ENCODE data around the gene AREL1. TPM values are rescaled to one million over a fixed set of nuclear protein-coding genes. Genes with fewer than 3 reads are reported as not detected.

The AREL1 gene
- total and polyA plus RNA-seq, 10 of the 15 experiments (the other 5 are each of a cell fraction or from before 2014, with no cell fraction given): 6.2 to 40.4 (median 23.7) TPM

GRCh38 chr14:74612350-74613021 is 100.4 kb downstream of the AREL1 start (continued):
- no peak for TF ChIP-seq MTA2 (IDR thresholded peaks at IDR 0.05; ENCODE audit: low read depth)
- no peak for TF ChIP-seq KAT2A (conservative IDR thresholded peaks at IDR 0.05; ENCODE audit: control insufficient read depth, low read depth, low read length)
- no peak for TF ChIP-seq SREBF2 (IDR thresholded peaks at IDR 0.05; ENCODE audit: low read length)
- TF ChIP-seq SIX5 (IDR thresholded peaks at IDR 0.05; ENCODE audit: low read depth, low read length, severe bottlenecking): no peak
- TF ChIP-seq TAF1 (IDR thresholded peaks at IDR 0.05; ENCODE audit: borderline replicate concordance, low read depth, low read length): no peak
- no peak for TF ChIP-seq CREB1 (IDR thresholded peaks at IDR 0.05; ENCODE audit: low read depth)
- no peak for TF ChIP-seq HDAC6 (IDR thresholded peaks at IDR 0.05; ENCODE audit: unreplicated experiment)
- 0 out of 2 replicates have a peak, but pooled peaks have one; percentile 40 for TF ChIP-seq ZSCAN29 (IDR thresholded peaks at IDR 0.05)
- no peak for TF ChIP-seq ZZZ3 (IDR thresholded peaks at IDR 0.05; ENCODE audit: control insufficient read depth, insufficient read length, low read depth)
- peak; percentile 68; the same call in 1 of the 2 replicates for TF ChIP-seq LARP7 (IDR thresholded peaks at IDR 0.05)
- no peak for TF ChIP-seq MEF2A (IDR thresholded peaks at IDR 0.05; ENCODE audit: insufficient read depth, low read depth, low read length)
- no peak for TF ChIP-seq NRF1 (conservative IDR thresholded peaks at IDR 0.05; ENCODE audit: low read depth, low read length)
- no peak for TF ChIP-seq NFYA (IDR thresholded peaks at IDR 0.05; ENCODE audit: borderline replicate concordance, low read depth, low read length)
- TF ChIP-seq CHD1 (IDR thresholded peaks at IDR 0.05; ENCODE audit: low read depth, low read length): no peak
- no peak for TF ChIP-seq RAD51 (IDR thresholded peaks at IDR 0.05)
- no peak for TF ChIP-seq FOXM1 (IDR thresholded peaks at IDR 0.05; ENCODE audit: low read depth, low read length)
- TF ChIP-seq, protein P1, sequence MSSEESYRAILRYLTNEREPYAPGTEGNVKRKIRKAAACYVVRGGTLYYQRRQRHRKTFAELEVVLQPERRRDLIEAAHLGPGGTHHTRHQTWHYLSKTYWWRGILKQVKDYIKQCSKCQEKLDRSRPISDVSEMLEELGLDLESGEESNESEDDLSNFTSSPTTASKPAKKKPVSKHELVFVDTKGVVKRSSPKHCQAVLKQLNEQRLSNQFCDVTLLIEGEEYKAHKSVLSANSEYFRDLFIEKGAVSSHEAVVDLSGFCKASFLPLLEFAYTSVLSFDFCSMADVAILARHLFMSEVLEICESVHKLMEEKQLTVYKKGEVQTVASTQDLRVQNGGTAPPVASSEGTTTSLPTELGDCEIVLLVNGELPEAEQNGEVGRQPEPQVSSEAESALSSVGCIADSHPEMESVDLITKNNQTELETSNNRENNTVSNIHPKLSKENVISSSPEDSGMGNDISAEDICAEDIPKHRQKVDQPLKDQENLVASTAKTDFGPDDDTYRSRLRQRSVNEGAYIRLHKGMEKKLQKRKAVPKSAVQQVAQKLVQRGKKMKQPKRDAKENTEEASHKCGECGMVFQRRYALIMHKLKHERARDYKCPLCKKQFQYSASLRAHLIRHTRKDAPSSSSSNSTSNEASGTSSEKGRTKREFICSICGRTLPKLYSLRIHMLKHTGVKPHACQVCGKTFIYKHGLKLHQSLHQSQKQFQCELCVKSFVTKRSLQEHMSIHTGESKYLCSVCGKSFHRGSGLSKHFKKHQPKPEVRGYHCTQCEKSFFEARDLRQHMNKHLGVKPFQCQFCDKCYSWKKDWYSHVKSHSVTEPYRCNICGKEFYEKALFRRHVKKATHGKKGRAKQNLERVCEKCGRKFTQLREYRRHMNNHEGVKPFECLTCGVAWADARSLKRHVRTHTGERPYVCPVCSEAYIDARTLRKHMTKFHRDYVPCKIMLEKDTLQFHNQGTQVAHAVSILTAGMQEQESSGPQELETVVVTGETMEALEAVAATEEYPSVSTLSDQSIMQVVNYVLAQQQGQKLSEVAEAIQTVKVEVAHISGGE (CRISPR knock-in tag; IDR thresholded peaks at IDR 0.05): no peak
- no peak for TF ChIP-seq MEF2B (IDR thresholded peaks at IDR 0.05; ENCODE audit: partially characterized antibody, poor library complexity, severe bottlenecking)
- no peak for TF ChIP-seq STAT1 (conservative IDR thresholded peaks at IDR 0.05)
- TF ChIP-seq, protein P2, sequence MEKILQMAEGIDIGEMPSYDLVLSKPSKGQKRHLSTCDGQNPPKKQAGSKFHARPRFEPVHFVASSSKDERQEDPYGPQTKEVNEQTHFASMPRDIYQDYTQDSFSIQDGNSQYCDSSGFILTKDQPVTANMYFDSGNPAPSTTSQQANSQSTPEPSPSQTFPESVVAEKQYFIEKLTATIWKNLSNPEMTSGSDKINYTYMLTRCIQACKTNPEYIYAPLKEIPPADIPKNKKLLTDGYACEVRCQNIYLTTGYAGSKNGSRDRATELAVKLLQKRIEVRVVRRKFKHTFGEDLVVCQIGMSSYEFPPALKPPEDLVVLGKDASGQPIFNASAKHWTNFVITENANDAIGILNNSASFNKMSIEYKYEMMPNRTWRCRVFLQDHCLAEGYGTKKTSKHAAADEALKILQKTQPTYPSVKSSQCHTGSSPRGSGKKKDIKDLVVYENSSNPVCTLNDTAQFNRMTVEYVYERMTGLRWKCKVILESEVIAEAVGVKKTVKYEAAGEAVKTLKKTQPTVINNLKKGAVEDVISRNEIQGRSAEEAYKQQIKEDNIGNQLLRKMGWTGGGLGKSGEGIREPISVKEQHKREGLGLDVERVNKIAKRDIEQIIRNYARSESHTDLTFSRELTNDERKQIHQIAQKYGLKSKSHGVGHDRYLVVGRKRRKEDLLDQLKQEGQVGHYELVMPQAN (conservative IDR thresholded peaks at IDR 0.05): 0 out of 2 replicates have a peak, but pooled peaks have one; percentile 38
- TF ChIP-seq BACH1 (IDR thresholded peaks at IDR 0.05; ENCODE audit: borderline replicate concordance): peak; percentile 71
- TF ChIP-seq EZH2 (IDR thresholded peaks at IDR 0.05; ENCODE audit: borderline replicate concordance, control insufficient read depth, low read depth, low read length): no peak
- no peak for TF ChIP-seq RFX5 (IDR thresholded peaks at IDR 0.05; ENCODE audit: low read depth, low read length)
- no peak for TF ChIP-seq SREBF1 (IDR thresholded peaks at IDR 0.05; ENCODE audit: low read length)
- no peak for TF ChIP-seq ESRRA (IDR thresholded peaks at IDR 0.05; ENCODE audit: low read length)
- no peak for TF ChIP-seq EP300 (IDR thresholded peaks at IDR 0.05; ENCODE audit: borderline replicate concordance in 1 of 2, control insufficient read depth in 1 of 2, low read depth in 2 of 2, low read length in 2 of 2)
- no peak for TF ChIP-seq EED (IDR thresholded peaks at IDR 0.05; ENCODE audit: low read depth)

Measured in GM12878 (cell line).